ENCODE data around the gene NR2F6.

NR2F6 gene

GRCh38 chr19:17209126-17210036 is 36.3 kb downstream of the NR2F6 start:
- CTCF ChIA-PET, result interaction anchor here (1.1 kb wide), 1 partner anchor 26 kb away, joined by 6 read pairs; no protein-coding TSS in a partner anchor
- TF ChIP-seq CTCF (IDR thresholded peaks at IDR 0.05; ENCODE audit: control extremely low read depth, extremely low read depth, low read depth, missing control alignments), result no peak
- POLR2A ChIA-PET, result interaction anchor here (0.6 kb wide), 2 partner anchors 17 to 128 kb away, joined by 6 to 9 read pairs; partner anchors contain the start of gene OCEL1

GRCh38 chr19:17206736-17207581 is 38.8 kb downstream of the NR2F6 start:
- ChIA-PET CTCF (interaction anchor here (2.3 kb wide), 1 partner anchor 22 kb away, joined by 5 read pairs; no protein-coding TSS in a partner anchor), POLR2A (no interaction called here)
- no peak for TF ChIP-seq CTCF (IDR thresholded peaks at IDR 0.05; ENCODE audit: control extremely low read depth, extremely low read depth, low read depth, missing control alignments)
- no peak for DNase-seq (ENCODE audit: extremely low spot score)

More at GRCh38 chr19:17209126-17210036, 36.3 kb downstream of the NR2F6 start:
- DNase-seq (ENCODE audit: extremely low spot score), result peak; percentile 76

- POLR2A ChIA-PET, result interaction anchor here (1.5 kb wide), 1 partner anchor 10 kb away, joined by 4 read pairs; the partner anchor contains the start of gene USE1
Observed at GRCh38 chr19:17205237-17206140, 40.2 kb downstream of the NR2F6 start.

GRCh38 chr19:17202713-17203112 is 43.0 kb downstream of the NR2F6 start:
- TF ChIP-seq CTCF (IDR thresholded peaks at IDR 0.05; ENCODE audit: control extremely low read depth, extremely low read depth, low read depth, missing control alignments), result no peak
- no peak for DNase-seq (ENCODE audit: extremely low spot score)
- ChIA-PET CTCF (no interaction called here), POLR2A (no interaction called here)

More at GRCh38 chr19:17205237-17206140, 40.2 kb downstream of the NR2F6 start:
- CTCF ChIA-PET, result interaction anchor here (0.9 to 2.3 kb wide), 3 partner anchors 21 to 180 kb away, joined by 3 to 5 read pairs (median 4); no protein-coding TSS in a partner anchor
- peak; percentile 47 for TF ChIP-seq CTCF (IDR thresholded peaks at IDR 0.05; ENCODE audit: control extremely low read depth, extremely low read depth, low read depth, missing control alignments)
- DNase-seq (ENCODE audit: extremely low spot score), result peak; percentile 60

GRCh38 chr19:17202249-17202648 is 43.5 kb downstream of the NR2F6 start:
- ChIA-PET POLR2A (no interaction called here), CTCF (no interaction called here)
- no peak for TF ChIP-seq CTCF (IDR thresholded peaks at IDR 0.05; ENCODE audit: control extremely low read depth, extremely low read depth, low read depth, missing control alignments)
- no peak for DNase-seq (ENCODE audit: extremely low spot score)
